Kidney tubule cell (primary cell): Measurements from ENCODE around the gene PMEPA1.

Experiments
- DNase-seq: peaks from one replicate; pipeline ENCODE4 v3.0.0-alpha.2; 2018; ENCODE audit warnings: low spot score

The PMEPA1 gene

GRCh38 chr20:57609086-57609841 lies 100.6 kb downstream of the PMEPA1 start:
- no peak for DNase-seq

GRCh38 chr20:57608516-57608915 lies 101.3 kb downstream of the PMEPA1 start:
- DNase-seq = no peak

GRCh38 chr20:57605878-57606277 lies 103.9 kb downstream of the PMEPA1 start:
- DNase-seq = no peak

GRCh38 chr20:57605045-57605444 lies 104.8 kb downstream of the PMEPA1 start:
- no peak for DNase-seq

- no peak for DNase-seq
Measured at GRCh38 chr20:57603120-57603519, 106.7 kb downstream of the PMEPA1 start.

- DNase-seq = no peak
Measured at GRCh38 chr20:57601737-57602136, 108.1 kb downstream of the PMEPA1 start.

GRCh38 chr20:57601211-57601570 lies 108.6 kb downstream of the PMEPA1 start:
- DNase-seq = no peak

- DNase-seq = no peak
Measured at GRCh38 chr20:57600320-57601210, 109.2 kb downstream of the PMEPA1 start.

GRCh38 chr20:57598491-57598890 lies 111.3 kb downstream of the PMEPA1 start:
- DNase-seq = no peak
